Caco-2 (cell line): Measurements from ENCODE around the gene TAPBPL. TPM values are rescaled to one million over a fixed set of nuclear protein-coding genes. Genes with fewer than 3 reads are reported as not detected.
A peak's percentile ranks its signal among the peaks of the same experiment; 100 is the strongest.

ENCODE experiments used
- BruUV-seq: library from RNA; stranded (reverse); fragments of 400-500 nt; replicated peaks from 2 replicates; lab custom pipeline; 2021; lab: Mats Ljungman, UMichigan
- CTCF ChIA-PET: fragments of 300-600 bp; sonication (Branson Sonifier 250); formaldehyde crosslinking; loops from one replicate; lab custom pipeline; 2022; ENCODE audit warnings: antibody characterized with exemption; lab: Charles Lee
- POLR2A ChIA-PET: fragments of 300-600 bp; sonication (Branson Sonifier 250); formaldehyde crosslinking; loops from one replicate; lab custom pipeline; 2022; ENCODE audit warnings: antibody characterized with exemption; lab: Charles Lee
- DNase-seq, 2 experiments: peaks; one replicate each; pipeline versions ENCODE4 v3.0.0 to v3.0.0-alpha.2; 2020 to 2022
- H3K27me3 ChIP-seq: replicated peaks from 2 replicates; pipeline ENCODE4 v1.6.0; 2011; ENCODE audit warnings: low read length; ENCODE audit not compliant: control insufficient read depth, insufficient read depth
- H3K36me3 ChIP-seq: 2 replicates; pipeline ENCODE4 v1.5.1; 2011; ENCODE audit warnings: low read length; ENCODE audit not compliant: control insufficient read depth, insufficient read depth
- H3K4me1 ChIP-seq: fragments of 250-450 bp; sonication (Bioruptor Pico); 2 replicates; pipeline ENCODE4 v1.5.1; 2020; ENCODE audit warnings: mild to moderate bottlenecking
- H3K4me3 ChIP-seq: 2 replicates; pipeline ENCODE4 v1.5.1; 2011; ENCODE audit warnings: low read depth, mild to moderate bottlenecking, control low read depth, low read length
- H3K9me3 ChIP-seq: fragments of 250-450 bp; sonication (Bioruptor Pico); 2 replicates; pipeline ENCODE4 v1.5.1; 2020; ENCODE audit warnings: mild to moderate bottlenecking, moderate library complexity
- H3K27ac Mint-ChIP-seq: one replicate; pipeline ENCODE4 v1.8.0; 2022; ENCODE audit warnings: mixed read lengths; ENCODE audit not compliant: unreplicated experiment
- H3K27me3 Mint-ChIP-seq: one replicate; pipeline ENCODE4 v1.8.0; 2022; ENCODE audit warnings: mixed read lengths; ENCODE audit not compliant: insufficient read depth, unreplicated experiment
- H3K36me3 Mint-ChIP-seq: one replicate; pipeline ENCODE4 v1.8.0; 2022; ENCODE audit warnings: mild to moderate bottlenecking, mixed read lengths; ENCODE audit not compliant: insufficient read depth, unreplicated experiment
- H3K4me1 Mint-ChIP-seq: one replicate; pipeline ENCODE4 v1.8.0; 2022; ENCODE audit warnings: low read depth, mixed read lengths; ENCODE audit not compliant: unreplicated experiment
- H3K4me3 Mint-ChIP-seq: one replicate; pipeline ENCODE4 v1.8.0; 2022; ENCODE audit warnings: mild to moderate bottlenecking, moderate library complexity, mixed read lengths; ENCODE audit not compliant: unreplicated experiment
- H3K9me3 Mint-ChIP-seq: one replicate; pipeline ENCODE4 v1.8.0; 2022; ENCODE audit warnings: mixed read lengths; ENCODE audit not compliant: unreplicated experiment
- CTCF ChIP-seq, 2 experiments: fragments of 200-600 bp in 1 of 2; IDR thresholded peaks; 1 replicate in 1 of 2; 2 replicates in 1 of 2; pipeline versions ENCODE4 v1.5.1 to v1.8.0; 2011 to 2022; ENCODE audit warnings: antibody characterized with exemption in 1 of 2, control low read depth in 1 of 2, inconsistent platforms in 1 of 2, low read depth in 1 of 2, low read length in 1 of 2, mild to moderate bottlenecking in 1 of 2, moderate library complexity in 1 of 2; ENCODE audit not compliant: insufficient read depth in 1 of 2, severe bottlenecking in 1 of 2, unreplicated experiment in 1 of 2
- intact Hi-C: fragments of 100-400 bp; cut with micrococcal nuclease; formaldehyde crosslinking; loops from one replicate; pipeline ENCODE4 v1.10.0; 2022; ENCODE audit not compliant: unreplicated experiment
- total RNA-seq: library from RNA; stranded (reverse); gene quantifications from 2 replicates; pipeline ENCODE4 v1.2.3, GENCODE V29; 2022

TAPBPL gene
- total RNA-seq, 1 experiment from 2014 or later, result 9.7 TPM

DNA sequence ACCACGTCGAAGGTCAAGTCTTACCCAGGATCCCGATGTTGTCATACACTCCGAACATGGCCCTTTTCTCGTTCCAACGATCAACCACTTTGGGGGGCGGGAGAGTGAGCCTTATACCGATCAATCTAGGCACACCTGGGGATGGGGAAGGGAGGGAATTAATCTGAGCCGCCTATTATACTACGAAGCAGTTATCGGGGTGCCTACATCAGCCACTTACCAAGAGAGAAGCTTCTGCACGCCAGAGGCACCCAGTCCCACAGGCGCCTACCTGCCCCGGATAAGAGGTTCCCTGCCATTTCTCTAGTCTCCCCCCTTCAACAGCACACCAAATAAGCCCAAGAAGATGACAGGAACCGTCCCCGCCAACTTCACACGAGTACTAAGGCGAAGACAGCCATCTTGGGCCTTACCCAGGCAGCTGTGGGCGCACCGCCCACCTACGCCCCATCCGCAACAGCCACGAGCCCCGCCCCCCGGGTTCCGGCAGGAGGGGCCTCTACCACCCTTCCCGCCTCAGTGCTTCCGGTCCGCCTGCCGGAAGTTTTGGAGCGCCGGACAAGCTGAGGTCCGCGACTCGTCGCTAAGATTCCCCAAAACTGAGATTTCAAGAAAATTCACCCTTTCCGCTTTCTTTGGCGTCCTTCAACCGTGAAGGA is 41.1 kb downstream of the TAPBPL start, which contains the start of gene MRPL51:
TSS of gene MRPL51 (minus strand) at position 425 of the 659 bp plus-strand sequence. CDS start at position 299, 126 bp downstream.
- peak; percentile 98 to 100 for DNase-seq
- peaks cover 12% of the 10 kb centered on the region for H3K4me1 ChIP-seq
- H3K4me3 ChIP-seq, result peak within 1 kb of the TSS; percentile 81
- no TSS peak for BruUV-seq
- POLR2A ChIA-PET, result interaction anchor here (0.5 to 1.7 kb wide), 20 partner anchors 8 to 419 kb away, joined by 3 to 52 read pairs (median 5); partner anchors contain the start of genes GAPDH, LTBR, NOP2 and VAMP1
- no peaks in the 10 kb centered on the region for H3K27me3 ChIP-seq
- peaks cover 10% of the 10 kb centered on the region for H3K4me1 Mint-ChIP-seq
- CTCF ChIA-PET, result interaction anchor here (0.6 to 1.3 kb wide), 8 partner anchors 28 to 273 kb away, joined by 3 to 13 read pairs (median 4); partner anchors contain the start of genes GAPDH and PTMS
- TF ChIP-seq CTCF (IDR thresholded peaks at IDR 0.05; ENCODE audit: insufficient read depth in 1 of 2, low read depth in 1 of 2, low read length in 1 of 2, severe bottlenecking in 1 of 2, unreplicated experiment in 1 of 2), result no peak
- intact Hi-C loops, result loop anchor here (1.0 kb wide), 1 partner anchor 23 kb away; the partner anchor contains the start of gene VAMP1
- no peaks in the 10 kb centered on the region for H3K27me3 Mint-ChIP-seq
- H3K36me3 Mint-ChIP-seq, result peaks cover 63% of the 10 kb centered on the region
- H3K27ac Mint-ChIP-seq, result peak within 1 kb of the TSS; percentile 96
- H3K9me3 ChIP-seq, result no peaks in the 10 kb centered on the region
- H3K4me3 Mint-ChIP-seq, result peak within 1 kb of the TSS; percentile 92
- no peaks in the 10 kb centered on the region for H3K9me3 Mint-ChIP-seq
- H3K36me3 ChIP-seq, result peaks cover 5% of the 10 kb centered on the region; the same call in 1 of the 2 replicates

GRCh38 chr12:6493497-6494257 is 41.8 kb downstream of the TAPBPL start, which contains the start of gene NCAPD2:
TSS of gene NCAPD2 (plus strand) at chr12:6494102. CDS start at chr12:6495099, 997 bp downstream.
- Mint-ChIP-seq H3K27me3 (no peaks in the 10 kb centered on the region), H3K4me1 (peaks cover 10% of the 10 kb centered on the region), H3K4me3 (peak within 1 kb of the TSS; percentile 92), H3K9me3 (no peaks in the 10 kb centered on the region), H3K27ac (peak within 1 kb of the TSS; percentile 96), H3K36me3 (peaks cover 66% of the 10 kb centered on the region)
- BruUV-seq, result no TSS peak
- H3K36me3 ChIP-seq, result peaks cover 5% of the 10 kb centered on the region; the same call in 1 of the 2 replicates
- H3K4me3 ChIP-seq, result peak within 1 kb of the TSS; percentile 81
- H3K27me3 ChIP-seq, result no peaks in the 10 kb centered on the region
- ChIA-PET POLR2A (interaction anchor here (0.5 to 2.4 kb wide), 19 partner anchors 9 to 418 kb away, joined by 3 to 52 read pairs (median 5); partner anchors contain the start of genes GAPDH, LTBR, NOP2 and VAMP1), CTCF (interaction anchor here (0.6 to 2.9 kb wide), 10 partner anchors 28 to 273 kb away, joined by 3 to 13 read pairs (median 4); partner anchors contain the start of genes GAPDH and PTMS)
- H3K9me3 ChIP-seq, result no peaks in the 10 kb centered on the region
- intact Hi-C loops, result loop anchor here (1.0 kb wide), 3 partner anchors 23 to 70 kb away; partner anchors contain the start of genes GAPDH and VAMP1
- peak in 1 of 2 experiments; percentile 17 for TF ChIP-seq CTCF (IDR thresholded peaks at IDR 0.05; ENCODE audit: insufficient read depth in 1 of 2, low read depth in 1 of 2, low read length in 1 of 2, severe bottlenecking in 1 of 2, unreplicated experiment in 1 of 2)
- DNase-seq, result peak; percentile 98 to 99
- peaks cover 12% of the 10 kb centered on the region for H3K4me1 ChIP-seq
